Measurements from ENCODE around the gene OSBPL9. TPM values are rescaled to one million over a fixed set of nuclear protein-coding genes. Genes with fewer than 3 reads are reported as not detected.
"Not testable (repeated sequence)": the region's sequence is repeated elsewhere in the genome, so short reads cannot be mapped to it uniquely, and the experiment has no call there.

Gene OSBPL9
- total RNA-seq, 2 experiments from 2014 or later, result 50.8 to 51.1 TPM

DNA sequence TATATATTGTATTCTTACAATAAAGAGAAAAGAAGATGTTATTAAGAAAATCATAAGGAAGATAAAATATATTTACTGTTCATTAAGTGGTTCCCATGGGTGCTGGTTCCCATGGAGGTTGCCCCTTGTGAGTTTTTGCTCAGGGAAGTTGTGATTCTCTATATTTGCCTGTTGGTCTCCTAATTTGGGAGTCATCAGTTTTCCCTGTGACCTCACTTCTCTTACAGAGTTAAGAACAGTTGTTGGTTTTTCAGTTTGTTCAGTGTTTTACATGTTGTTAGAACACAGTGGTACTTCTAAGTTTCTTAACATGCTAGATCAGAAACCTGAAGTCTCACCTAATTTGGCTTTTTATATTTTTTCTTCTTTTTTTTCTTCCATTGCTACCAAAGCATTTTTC, 109.2 kb downstream of the OSBPL9 start:
- Mint-ChIP-seq H3K9me3 (no peaks in the 10 kb centered on the region), H3K27ac (no peak overlapping the region), H3K4me1 (peaks cover 13% of the 10 kb centered on the region), H3K36me3 (no peaks in the 10 kb centered on the region), H3K4me3 (no peak overlapping the region), H3K27me3 (no peaks in the 10 kb centered on the region)
- POLR2A ChIA-PET, result no interaction called here
- ATAC-seq (ENCODE audit: low read depth) (no peak), DNase-seq (no peak)

DNA sequence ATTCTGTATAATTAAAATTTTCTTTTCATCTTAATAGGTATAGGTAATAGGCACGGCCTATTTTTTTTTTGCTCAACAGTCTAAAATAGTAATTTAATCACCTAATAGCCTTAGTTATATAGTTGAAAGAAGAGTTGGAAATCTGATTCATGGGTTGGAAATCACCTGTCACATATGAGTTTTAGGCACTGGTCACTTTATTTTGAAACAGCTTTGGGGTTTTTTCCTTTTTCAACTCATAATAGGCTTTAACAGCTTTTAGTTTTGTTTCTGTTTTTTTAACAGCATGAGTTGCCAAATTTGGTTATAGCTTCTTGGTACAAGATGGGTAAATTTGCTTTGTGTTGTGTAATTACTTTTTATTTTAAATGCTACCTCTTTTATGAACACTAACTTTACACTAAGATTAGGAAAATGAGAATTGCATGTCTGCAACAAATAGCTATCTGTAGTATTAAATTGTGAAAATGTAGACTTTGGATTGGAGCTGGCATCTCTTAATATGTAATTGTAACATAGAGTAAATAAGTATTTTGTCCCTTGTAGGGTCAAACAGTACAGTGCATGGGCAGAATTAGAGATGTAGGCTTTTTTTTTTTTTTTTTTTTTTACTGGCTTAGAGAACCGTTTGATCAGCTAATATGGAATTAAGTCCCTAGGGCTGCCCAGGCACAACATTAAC, 109.8 kb downstream of the OSBPL9 start:
- Mint-ChIP-seq H3K27ac (no peak overlapping the region), H3K4me1 (peaks cover 13% of the 10 kb centered on the region), H3K36me3 (no peaks in the 10 kb centered on the region), H3K27me3 (no peaks in the 10 kb centered on the region), H3K9me3 (no peaks in the 10 kb centered on the region), H3K4me3 (no peak overlapping the region)
- POLR2A ChIA-PET, result no interaction called here
- no peak for DNase-seq
- ATAC-seq (ENCODE audit: low read depth), result no peak

- Mint-ChIP-seq H3K27me3 (no peaks in the 10 kb centered on the region), H3K9me3 (no peaks in the 10 kb centered on the region), H3K36me3 (no peaks in the 10 kb centered on the region), H3K4me1 (peaks cover 15% of the 10 kb centered on the region), H3K4me3 (no peak overlapping the region), H3K27ac (no peak overlapping the region)
- ATAC-seq (ENCODE audit: low read depth) (no peak), DNase-seq (no peak)
- POLR2A ChIA-PET, result no interaction called here
Measured at GRCh38 chr1:51727366-51727765, 110.5 kb downstream of the OSBPL9 start.

DNA sequence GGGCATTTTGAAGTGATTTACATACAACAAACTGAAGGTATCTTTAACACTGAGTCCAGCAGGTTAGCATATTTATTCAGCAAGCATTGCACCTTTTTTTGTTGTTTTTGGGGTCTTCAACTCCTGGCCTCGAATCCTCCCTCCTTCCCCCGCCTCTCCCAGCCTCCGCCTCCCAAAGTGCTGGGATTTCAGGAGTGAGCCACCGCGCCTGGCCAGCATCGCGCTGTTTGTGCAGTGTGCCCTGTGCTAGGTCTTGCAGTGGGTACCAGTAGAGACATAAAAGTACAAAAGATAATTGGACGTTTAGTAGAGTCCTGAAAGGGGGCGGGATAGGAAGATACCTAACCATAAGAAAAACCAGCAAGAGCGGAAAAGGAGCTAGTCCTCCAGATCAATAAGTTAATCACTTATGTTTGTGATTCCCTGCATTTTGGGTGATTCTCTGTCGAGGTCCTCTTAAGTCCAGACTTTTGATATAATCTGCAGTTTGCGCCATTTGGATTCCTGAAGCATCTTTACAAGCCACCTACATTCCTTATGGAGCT, 111.8 kb downstream of the OSBPL9 start:
- DNase-seq (no peak), ATAC-seq (ENCODE audit: low read depth) (no peak)
- H3K36me3 Mint-ChIP-seq, result no peaks in the 10 kb centered on the region
- H3K27me3 Mint-ChIP-seq, result no peaks in the 10 kb centered on the region
- H3K9me3 Mint-ChIP-seq, result no peaks in the 10 kb centered on the region
- H3K4me1 Mint-ChIP-seq, result peaks cover 18% of the 10 kb centered on the region
- POLR2A ChIA-PET, result interaction anchor here (0.5 to 2.5 kb wide), 9 partner anchors 10 to 637 kb away, joined by 3 to 11 read pairs (median 4); partner anchors contain the start of genes CC2D1B and EPS15
- peak overlapping the region; percentile 83 for H3K27ac Mint-ChIP-seq
- peak overlapping the region; percentile 91 for H3K4me3 Mint-ChIP-seq

DNA sequence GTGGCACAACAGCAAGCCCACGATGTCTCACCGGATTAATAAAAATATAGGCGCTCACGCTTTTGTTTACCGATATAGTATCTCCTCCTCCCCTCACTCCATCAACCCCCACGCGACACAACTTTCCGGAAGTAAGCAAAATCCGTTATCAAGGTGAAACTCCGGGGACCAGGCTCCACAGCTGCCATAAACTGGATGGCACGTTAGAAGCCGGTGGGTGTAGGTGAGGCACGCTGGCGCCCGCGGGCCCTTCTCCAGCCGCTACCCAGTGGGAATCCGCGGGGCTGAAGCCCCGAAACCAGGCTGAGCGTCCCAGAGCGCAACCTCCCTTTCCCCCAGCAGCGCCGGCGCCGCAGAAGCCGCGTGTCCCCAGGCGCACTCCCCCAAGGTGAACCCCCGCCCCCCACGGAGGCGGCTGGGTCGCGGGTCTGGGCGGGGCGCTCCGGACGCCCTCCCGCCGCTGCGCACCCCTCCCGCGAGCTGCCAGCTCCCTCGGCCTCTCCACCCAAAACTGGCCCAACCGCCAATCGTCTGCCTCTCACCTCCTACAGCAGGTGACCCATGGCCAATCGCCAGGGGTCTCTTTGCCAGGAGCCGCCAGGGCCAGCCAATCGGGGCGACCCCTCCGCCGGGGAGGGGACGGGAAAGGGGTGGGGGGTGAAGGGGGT, 112.4 kb downstream of the OSBPL9 start:
- POLR2A ChIA-PET, result interaction anchor here (0.5 to 2.5 kb wide), 8 partner anchors 10 to 636 kb away, joined by 3 to 11 read pairs (median 4); partner anchors contain the start of genes CC2D1B and EPS15
- Mint-ChIP-seq H3K9me3 (no peaks in the 10 kb centered on the region), H3K27me3 (no peaks in the 10 kb centered on the region), H3K4me3 (peak overlapping the region; percentile 91), H3K4me1 (peaks cover 18% of the 10 kb centered on the region), H3K36me3 (no peaks in the 10 kb centered on the region), H3K27ac (peak overlapping the region; percentile 83)
- ATAC-seq (ENCODE audit: low read depth) (peak; percentile 98), DNase-seq (peak; percentile 93)

GRCh38 chr1:51729824-51730301, 113.0 kb downstream of the OSBPL9 start:
- Mint-ChIP-seq H3K27ac (peak overlapping the region; percentile 83), H3K27me3 (no peaks in the 10 kb centered on the region), H3K9me3 (no peaks in the 10 kb centered on the region), H3K36me3 (no peaks in the 10 kb centered on the region), H3K4me1 (peaks cover 21% of the 10 kb centered on the region), H3K4me3 (peak overlapping the region; percentile 91)
- no peak for DNase-seq
- peak; percentile 19 for ATAC-seq (ENCODE audit: low read depth)
- POLR2A ChIA-PET, result interaction anchor here (1.0 to 2.5 kb wide), 8 partner anchors 10 to 636 kb away, joined by 3 to 11 read pairs (median 4); partner anchors contain the start of genes CC2D1B and EPS15

- POLR2A ChIA-PET, result no interaction called here
- Mint-ChIP-seq H3K9me3 (no peaks in the 10 kb centered on the region), H3K27ac (no peak overlapping the region), H3K36me3 (no peaks in the 10 kb centered on the region), H3K4me1 (peaks cover 32% of the 10 kb centered on the region), H3K4me3 (no peak overlapping the region), H3K27me3 (no peaks in the 10 kb centered on the region)
- ATAC-seq (ENCODE audit: low read depth) (no peak), DNase-seq (no peak)
Measured at GRCh38 chr1:51731998-51732397, 115.1 kb downstream of the OSBPL9 start.

DNA sequence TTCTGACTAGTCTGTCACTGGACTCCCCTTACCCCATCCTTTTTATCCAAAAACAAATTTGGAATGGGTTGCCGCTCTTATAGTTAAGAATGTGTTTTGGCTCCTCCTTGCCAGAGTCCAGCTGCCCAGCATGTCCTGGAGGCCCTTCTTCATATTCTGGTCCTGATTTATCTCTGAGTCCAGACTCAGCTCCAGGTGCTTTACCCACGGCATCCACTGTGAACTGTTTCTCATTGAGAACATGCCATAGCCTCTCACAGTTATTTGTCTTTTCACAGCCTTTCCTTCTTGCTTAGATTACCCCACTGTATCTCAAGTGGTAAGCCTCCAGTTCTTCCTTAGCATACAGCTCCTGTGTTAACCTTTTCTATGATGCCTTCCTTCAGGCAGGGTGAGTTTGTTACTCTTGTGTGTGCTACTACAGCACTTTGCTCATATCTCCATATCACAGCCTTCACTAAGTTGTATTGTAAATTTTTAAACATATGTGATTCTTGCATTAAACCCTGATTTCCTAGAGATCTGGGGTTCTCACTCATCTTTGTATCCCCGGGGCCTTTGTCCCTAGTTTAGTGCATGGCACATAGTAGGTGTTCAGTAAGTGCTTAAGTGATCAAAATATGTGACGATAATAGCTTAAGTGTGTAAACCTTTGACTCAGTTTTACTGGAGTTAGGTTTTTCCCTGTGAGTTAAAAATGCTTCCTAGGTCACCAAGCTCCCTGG, 116.0 kb downstream of the OSBPL9 start:
- Mint-ChIP-seq H3K27ac (no peak overlapping the region), H3K4me1 (peaks cover 30% of the 10 kb centered on the region), H3K36me3 (peaks cover 2% of the 10 kb centered on the region), H3K4me3 (no peak overlapping the region), H3K9me3 (no peaks in the 10 kb centered on the region), H3K27me3 (no peaks in the 10 kb centered on the region)
- no peak for DNase-seq
- no peak for ATAC-seq (ENCODE audit: low read depth)
- POLR2A ChIA-PET, result no interaction called here

GRCh38 chr1:51733426-51733774, 116.5 kb downstream of the OSBPL9 start:
- H3K27me3 Mint-ChIP-seq; DNase-seq; ATAC-seq (ENCODE audit: low read depth); H3K36me3 Mint-ChIP-seq; H3K27ac Mint-ChIP-seq; H3K9me3 Mint-ChIP-seq; H3K4me3 Mint-ChIP-seq; POLR2A ChIA-PET: not testable (repeated sequence)
- peaks cover 26% of the 10 kb centered on the region for H3K4me1 Mint-ChIP-seq

GRCh38 chr1:51733793-51734522, 117.1 kb downstream of the OSBPL9 start:
- ATAC-seq (ENCODE audit: low read depth), result no peak
- no peaks in the 10 kb centered on the region for H3K9me3 Mint-ChIP-seq
- H3K4me1 Mint-ChIP-seq, result peaks cover 23% of the 10 kb centered on the region
- H3K27me3 Mint-ChIP-seq, result no peaks in the 10 kb centered on the region
- no peak overlapping the region for H3K27ac Mint-ChIP-seq
- DNase-seq, result no peak
- POLR2A ChIA-PET, result no interaction called here
- no peak overlapping the region for H3K4me3 Mint-ChIP-seq
- peaks cover 4% of the 10 kb centered on the region for H3K36me3 Mint-ChIP-seq

GRCh38 chr1:51734896-51735745, 118.2 kb downstream of the OSBPL9 start:
- ATAC-seq (ENCODE audit: low read depth) (peak; percentile 71), DNase-seq (no peak)
- H3K4me1 Mint-ChIP-seq, result peaks cover 21% of the 10 kb centered on the region
- POLR2A ChIA-PET, result no interaction called here
- peaks cover 7% of the 10 kb centered on the region for H3K36me3 Mint-ChIP-seq
- H3K9me3 Mint-ChIP-seq, result no peaks in the 10 kb centered on the region
- H3K27ac Mint-ChIP-seq, result no peak overlapping the region
- H3K4me3 Mint-ChIP-seq, result no peak overlapping the region
- H3K27me3 Mint-ChIP-seq, result no peaks in the 10 kb centered on the region

DNA sequence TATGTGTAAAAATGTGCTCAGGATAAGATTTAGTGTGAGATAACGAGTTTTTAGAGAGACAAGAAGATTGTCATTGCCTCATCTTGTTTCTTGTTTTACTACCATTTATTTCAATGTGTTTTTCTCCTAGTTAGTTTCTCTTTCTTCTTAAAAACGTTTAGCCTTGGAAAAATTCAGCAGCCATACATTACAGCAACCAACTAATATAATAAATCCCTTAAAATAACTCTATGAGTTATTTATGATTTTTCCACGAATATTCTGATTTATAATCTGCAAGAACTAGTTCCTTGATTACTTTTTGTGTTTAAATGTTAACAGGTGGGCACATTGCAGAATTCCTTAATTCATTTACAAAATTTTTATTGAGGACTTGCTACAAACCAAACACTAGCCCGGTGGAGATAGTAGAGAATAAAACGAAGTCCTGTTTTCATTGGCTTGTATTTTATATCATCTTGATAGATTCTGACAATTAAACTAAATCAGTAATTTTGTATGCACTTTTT, 118.9 kb downstream of the OSBPL9 start:
- no peak overlapping the region for H3K27ac Mint-ChIP-seq

More for the DNA sequence above, 118.9 kb downstream of the OSBPL9 start:
- Mint-ChIP-seq H3K27me3 (no peaks in the 10 kb centered on the region), H3K4me3 (no peak overlapping the region), H3K4me1 (peaks cover 20% of the 10 kb centered on the region), H3K36me3 (peaks cover 7% of the 10 kb centered on the region), H3K9me3 (no peaks in the 10 kb centered on the region)
- DNase-seq (no peak), ATAC-seq (ENCODE audit: low read depth) (no peak)
- POLR2A ChIA-PET, result no interaction called here

All from activated naive CD8-positive, alpha-beta T cell treated with anti-CD3 and anti-CD28 coated beads, Interleukin-2, amount 10 ng/mL, durations not matched to agents 7 days and 5 days (primary cell).